ENCODE data around the gene TGFB3.

TGFB3 gene

DNA sequence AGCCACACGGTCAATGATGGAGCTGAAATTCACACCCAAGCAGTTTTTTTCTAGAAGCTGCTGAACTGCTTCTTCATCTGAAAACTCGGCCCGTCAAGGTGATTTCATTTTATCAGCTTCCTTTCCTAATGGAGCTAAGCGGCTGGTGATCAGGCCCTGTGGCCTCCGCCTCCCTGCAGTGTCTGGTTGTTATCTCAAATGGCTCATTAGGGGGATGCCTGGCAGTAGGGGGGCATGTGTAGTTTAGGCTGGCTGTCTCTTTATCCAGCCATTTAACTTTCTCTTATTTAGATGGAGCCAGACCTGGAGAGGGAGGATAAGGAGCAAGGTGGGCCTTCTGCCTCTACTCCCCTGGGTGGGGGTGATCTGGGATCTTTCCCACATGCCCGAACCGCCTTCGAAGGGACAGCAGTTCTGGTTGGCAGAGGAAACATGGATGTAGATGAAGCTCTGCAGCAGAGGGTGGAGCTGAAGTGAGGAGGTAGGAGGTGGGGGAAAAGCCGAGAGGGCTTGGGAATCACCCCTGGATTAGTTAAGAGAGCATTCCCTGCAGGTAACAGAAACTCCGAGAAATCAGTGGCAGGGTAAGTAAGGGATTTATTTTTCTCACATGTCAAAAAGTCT lies 64.4 kb downstream of the TGFB3 start:
- Histone ChIP-seq H3K27me3 (ENCODE audit: control insufficient read depth, insufficient read depth, low read length) (no peaks in the 10 kb centered on the region), H3K4me1 (peaks cover 4% of the 10 kb centered on the region), H3K36me3 (ENCODE audit: control insufficient read depth, insufficient read depth, low read length) (no peaks in the 10 kb centered on the region), H3K9ac (no peak overlapping the region), H3K79me2 (peaks cover 4% of the 10 kb centered on the region), H3K27ac (no peak overlapping the region), H3K4me2 (ENCODE audit: low read length) (no peak overlapping the region), H3K4me3 (ENCODE audit: low read depth, low read length) (no peak overlapping the region), H2AFZ (no peak overlapping the region), H3K9me3 (ENCODE audit: control insufficient read depth, low read length) (no peaks in the 10 kb centered on the region)
- TF ChIP-seq, protein P1, sequence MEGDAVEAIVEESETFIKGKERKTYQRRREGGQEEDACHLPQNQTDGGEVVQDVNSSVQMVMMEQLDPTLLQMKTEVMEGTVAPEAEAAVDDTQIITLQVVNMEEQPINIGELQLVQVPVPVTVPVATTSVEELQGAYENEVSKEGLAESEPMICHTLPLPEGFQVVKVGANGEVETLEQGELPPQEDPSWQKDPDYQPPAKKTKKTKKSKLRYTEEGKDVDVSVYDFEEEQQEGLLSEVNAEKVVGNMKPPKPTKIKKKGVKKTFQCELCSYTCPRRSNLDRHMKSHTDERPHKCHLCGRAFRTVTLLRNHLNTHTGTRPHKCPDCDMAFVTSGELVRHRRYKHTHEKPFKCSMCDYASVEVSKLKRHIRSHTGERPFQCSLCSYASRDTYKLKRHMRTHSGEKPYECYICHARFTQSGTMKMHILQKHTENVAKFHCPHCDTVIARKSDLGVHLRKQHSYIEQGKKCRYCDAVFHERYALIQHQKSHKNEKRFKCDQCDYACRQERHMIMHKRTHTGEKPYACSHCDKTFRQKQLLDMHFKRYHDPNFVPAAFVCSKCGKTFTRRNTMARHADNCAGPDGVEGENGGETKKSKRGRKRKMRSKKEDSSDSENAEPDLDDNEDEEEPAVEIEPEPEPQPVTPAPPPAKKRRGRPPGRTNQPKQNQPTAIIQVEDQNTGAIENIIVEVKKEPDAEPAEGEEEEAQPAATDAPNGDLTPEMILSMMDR (IDR thresholded peaks at IDR 0.05) = no peak

DNA sequence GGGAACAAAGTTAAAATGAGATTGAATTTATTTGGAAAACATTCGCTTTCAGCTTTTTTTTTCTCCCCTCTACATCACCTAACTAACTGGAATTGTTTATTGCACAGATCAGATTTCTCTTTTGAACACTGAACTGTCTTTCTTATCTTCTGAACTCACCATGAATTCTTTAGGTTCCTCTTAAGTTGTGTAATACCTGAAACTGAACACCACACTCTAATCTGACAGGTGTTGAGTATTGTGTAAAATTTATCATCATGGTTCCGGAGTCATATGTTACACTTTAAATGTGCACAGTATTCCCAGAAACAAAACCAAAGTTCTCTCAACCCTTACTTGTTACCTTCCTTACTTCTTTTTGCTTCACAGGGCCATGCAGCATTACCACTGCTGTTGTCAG lies 66.8 kb downstream of the TGFB3 start:
- TF ChIP-seq, protein P1 (IDR thresholded peaks at IDR 0.05) = no peak
- H3K27me3 ChIP-seq (ENCODE audit: control insufficient read depth, insufficient read depth, low read length) = no peaks in the 10 kb centered on the region

DNA sequence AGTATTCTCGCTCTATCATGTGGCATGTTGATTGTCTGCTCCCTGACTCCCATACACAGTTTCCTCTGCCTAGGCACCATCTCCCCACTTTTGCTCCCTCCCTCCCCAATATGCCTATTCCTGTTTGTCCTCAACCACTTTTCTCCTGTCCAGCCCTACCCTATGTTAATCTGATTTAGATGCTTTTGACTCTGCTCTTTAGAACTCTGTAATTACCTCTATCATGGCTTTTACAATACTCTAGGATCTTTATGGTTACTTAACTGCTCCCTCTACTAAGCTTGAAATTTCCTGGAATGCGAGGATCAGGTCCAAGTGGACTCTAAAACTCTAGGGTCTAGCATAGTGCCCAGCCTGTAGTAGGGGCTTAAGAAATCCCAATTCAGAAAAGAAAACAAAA lies 68.6 kb downstream of the TGFB3 start:
- H3K9me3 ChIP-seq (ENCODE audit: control insufficient read depth, low read length) = no peaks in the 10 kb centered on the region
- peaks cover 14% of the 10 kb centered on the region for H3K4me1 ChIP-seq
- no peaks in the 10 kb centered on the region for H3K79me2 ChIP-seq
- no peaks in the 10 kb centered on the region for H3K27me3 ChIP-seq (ENCODE audit: control insufficient read depth, insufficient read depth, low read length)
- H3K27ac ChIP-seq = no peak overlapping the region
- no peak overlapping the region for H3K4me3 ChIP-seq (ENCODE audit: low read depth, low read length)
- H3K36me3 ChIP-seq (ENCODE audit: control insufficient read depth, insufficient read depth, low read length) = no peaks in the 10 kb centered on the region
- H2AFZ ChIP-seq = no peak overlapping the region
- H3K4me2 ChIP-seq (ENCODE audit: low read length) = no peak overlapping the region
- no peak overlapping the region for H3K9ac ChIP-seq
- TF ChIP-seq, protein P1 (IDR thresholded peaks at IDR 0.05) = no peak

More for the DNA sequence above, 66.8 kb downstream of the TGFB3 start:
- Histone ChIP-seq H3K4me1 (peaks cover 9% of the 10 kb centered on the region), H3K36me3 (ENCODE audit: control insufficient read depth, insufficient read depth, low read length) (no peaks in the 10 kb centered on the region), H3K27ac (no peak overlapping the region), H3K9ac (no peak overlapping the region), H3K9me3 (ENCODE audit: control insufficient read depth, low read length) (no peaks in the 10 kb centered on the region), H2AFZ (no peak overlapping the region), H3K4me3 (ENCODE audit: low read depth, low read length) (no peak overlapping the region), H3K4me2 (ENCODE audit: low read length) (no peak overlapping the region), H3K79me2 (no peaks in the 10 kb centered on the region)

DNA sequence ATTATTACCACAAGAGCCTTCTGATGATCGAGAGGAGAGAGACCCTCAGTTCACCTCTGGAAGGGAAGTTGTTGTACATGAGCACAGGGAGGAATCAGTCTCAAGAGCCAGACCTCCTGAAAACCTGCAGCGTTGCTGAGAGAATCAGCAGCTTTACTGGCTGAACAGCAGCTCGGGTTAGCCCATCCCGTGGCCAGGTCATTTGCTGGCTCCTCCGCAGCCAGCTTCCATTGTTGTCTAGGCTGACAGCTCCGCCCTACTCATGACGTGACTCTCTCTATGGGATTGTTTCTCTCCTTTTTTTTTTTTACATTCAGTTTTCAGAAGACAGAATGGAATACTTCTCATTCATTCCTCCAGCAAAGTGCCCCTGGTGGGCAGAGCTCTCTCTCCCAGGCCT lies 69.9 kb downstream of the TGFB3 start:
- Histone ChIP-seq H3K36me3 (ENCODE audit: control insufficient read depth, insufficient read depth, low read length) (no peaks in the 10 kb centered on the region), H3K4me1 (peaks cover 14% of the 10 kb centered on the region), H3K9ac (no peak overlapping the region), H3K27me3 (ENCODE audit: control insufficient read depth, insufficient read depth, low read length) (no peaks in the 10 kb centered on the region), H3K9me3 (ENCODE audit: control insufficient read depth, low read length) (no peaks in the 10 kb centered on the region), H3K27ac (no peak overlapping the region), H2AFZ (no peak overlapping the region), H3K79me2 (no peaks in the 10 kb centered on the region), H3K4me2 (ENCODE audit: low read length) (no peak overlapping the region), H3K4me3 (ENCODE audit: low read depth, low read length) (no peak overlapping the region)
- TF ChIP-seq, protein P1 (IDR thresholded peaks at IDR 0.05) = no peak

DNA sequence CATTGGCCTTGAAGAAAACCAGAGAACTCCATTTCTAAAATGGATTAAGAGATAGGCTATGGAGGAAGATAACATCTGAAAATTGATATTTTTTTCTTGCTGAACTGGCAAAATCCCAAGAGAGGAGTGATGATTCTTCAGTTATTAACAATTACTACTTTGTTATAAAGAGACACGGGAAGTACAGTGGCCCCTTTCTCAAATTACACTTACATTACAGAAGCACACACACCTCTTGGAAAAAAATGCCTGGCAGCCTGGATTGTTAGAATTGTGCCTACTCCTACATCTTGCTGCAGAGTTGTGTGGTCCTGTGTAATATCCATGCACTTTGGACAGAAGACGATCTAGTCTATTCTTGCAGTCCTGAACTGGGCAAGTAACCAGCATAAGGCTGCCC lies 71.7 kb downstream of the TGFB3 start:
- Histone ChIP-seq H3K4me1 (peaks cover 23% of the 10 kb centered on the region), H3K9me3 (ENCODE audit: control insufficient read depth, low read length) (no peaks in the 10 kb centered on the region)

More for the DNA sequence above, 71.7 kb downstream of the TGFB3 start:
- no peaks in the 10 kb centered on the region for H3K27me3 ChIP-seq (ENCODE audit: control insufficient read depth, insufficient read depth, low read length)
- H3K4me2 ChIP-seq (ENCODE audit: low read length) = no peak overlapping the region
- H3K9ac ChIP-seq = no peak overlapping the region
- no peaks in the 10 kb centered on the region for H3K79me2 ChIP-seq
- no peak overlapping the region for H2AFZ ChIP-seq
- peak overlapping the region; percentile 43 for H3K27ac ChIP-seq
- no peak overlapping the region for H3K4me3 ChIP-seq (ENCODE audit: low read depth, low read length)
- H3K36me3 ChIP-seq (ENCODE audit: control insufficient read depth, insufficient read depth, low read length) = no peaks in the 10 kb centered on the region
- TF ChIP-seq, protein P1 (IDR thresholded peaks at IDR 0.05) = no peak
